Measurements from ENCODE around the gene ARHGEF17. TPM values are rescaled to one million over a fixed set of nuclear protein-coding genes. Genes with fewer than 3 reads are reported as not detected.

The ARHGEF17 gene
- total and polyA plus RNA-seq, 3 donors from 2014 or later: 29.4 to 58.5 (median 50.1) TPM

GRCh38 chr11:73314117-73314961, 6.3 kb downstream of the ARHGEF17 start:
- intact Hi-C loops (cut with DNase I; ENCODE audit: low total_unique reads): no loop called here

GRCh38 chr11:73315293-73316020, 7.4 kb downstream of the ARHGEF17 start:
- TF ChIP-seq, protein P1, sequence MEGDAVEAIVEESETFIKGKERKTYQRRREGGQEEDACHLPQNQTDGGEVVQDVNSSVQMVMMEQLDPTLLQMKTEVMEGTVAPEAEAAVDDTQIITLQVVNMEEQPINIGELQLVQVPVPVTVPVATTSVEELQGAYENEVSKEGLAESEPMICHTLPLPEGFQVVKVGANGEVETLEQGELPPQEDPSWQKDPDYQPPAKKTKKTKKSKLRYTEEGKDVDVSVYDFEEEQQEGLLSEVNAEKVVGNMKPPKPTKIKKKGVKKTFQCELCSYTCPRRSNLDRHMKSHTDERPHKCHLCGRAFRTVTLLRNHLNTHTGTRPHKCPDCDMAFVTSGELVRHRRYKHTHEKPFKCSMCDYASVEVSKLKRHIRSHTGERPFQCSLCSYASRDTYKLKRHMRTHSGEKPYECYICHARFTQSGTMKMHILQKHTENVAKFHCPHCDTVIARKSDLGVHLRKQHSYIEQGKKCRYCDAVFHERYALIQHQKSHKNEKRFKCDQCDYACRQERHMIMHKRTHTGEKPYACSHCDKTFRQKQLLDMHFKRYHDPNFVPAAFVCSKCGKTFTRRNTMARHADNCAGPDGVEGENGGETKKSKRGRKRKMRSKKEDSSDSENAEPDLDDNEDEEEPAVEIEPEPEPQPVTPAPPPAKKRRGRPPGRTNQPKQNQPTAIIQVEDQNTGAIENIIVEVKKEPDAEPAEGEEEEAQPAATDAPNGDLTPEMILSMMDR (IDR thresholded peaks at IDR 0.05): no peak
- no peak for TF ChIP-seq POLR2A (IDR thresholded peaks at IDR 0.05)
- peak overlapping the region; percentile 65 to 96 for H3K27ac ChIP-seq
- peaks cover 61% of the 10 kb centered on the region for H3K4me1 ChIP-seq
- H3K36me3 ChIP-seq (ENCODE audit: low read depth, missing control alignments): no peaks in the 10 kb centered on the region
- no peak overlapping the region for H3K4me3 ChIP-seq
- DNase-seq: no peak
- no peaks in the 10 kb centered on the region for H3K27me3 ChIP-seq
- intact Hi-C loops (cut with DNase I; ENCODE audit: low total_unique reads): no loop called here
- H3K9me3 ChIP-seq: no peaks in the 10 kb centered on the region
- WGBS, 2 donors: 48 to 50% methylated on average over 9 of the region's 9 CpGs

More at GRCh38 chr11:73314117-73314961, 6.3 kb downstream of the ARHGEF17 start:
- 30 to 57% methylated on average over 4 to 11 of the region's 11 CpGs for WGBS, 2 donors
- Histone ChIP-seq H3K4me3 (no peak overlapping the region), H3K9me3 (no peaks in the 10 kb centered on the region), H3K36me3 (ENCODE audit: low read depth, missing control alignments) (no peaks in the 10 kb centered on the region), H3K27ac (peak overlapping the region; percentile 65 to 96), H3K27me3 (no peaks in the 10 kb centered on the region), H3K4me1 (peaks cover 61% of the 10 kb centered on the region)
- no peak for DNase-seq
- no peak for TF ChIP-seq POLR2A (IDR thresholded peaks at IDR 0.05)
- TF ChIP-seq, protein P1 (IDR thresholded peaks at IDR 0.05): peak in 1 of 3 experiments; percentile 7

DNA sequence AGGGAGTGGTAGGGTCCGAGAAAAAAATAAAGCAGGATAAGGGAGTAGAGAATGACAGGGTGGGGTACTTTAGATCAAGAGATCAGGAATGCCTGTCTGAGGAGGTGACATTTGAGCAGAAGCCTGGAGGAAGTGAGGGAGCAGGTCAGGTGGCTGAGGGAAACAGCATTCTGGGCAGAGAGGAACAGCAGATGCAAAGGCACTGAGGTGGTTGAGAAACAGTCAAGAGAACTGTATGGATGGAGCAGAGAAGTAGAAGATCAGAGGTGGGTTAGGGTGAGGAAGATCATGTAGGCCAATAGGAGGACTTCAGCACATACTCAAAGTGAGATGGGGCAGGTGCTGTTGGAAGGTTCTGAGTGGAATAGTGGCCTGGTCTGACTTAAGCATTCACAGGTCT, 8.3 kb downstream of the ARHGEF17 start:
- H3K27me3 ChIP-seq: no peaks in the 10 kb centered on the region
- H3K36me3 ChIP-seq (ENCODE audit: low read depth, missing control alignments): no peaks in the 10 kb centered on the region
- H3K4me3 ChIP-seq: no peak overlapping the region
- no peak for DNase-seq
- H3K27ac ChIP-seq: peak overlapping the region in 1 of 2 donors; percentile 96
- WGBS, 2 donors: 50 to 65% methylated on average over 1 of the region's 1 CpG
- TF ChIP-seq POLR2A (IDR thresholded peaks at IDR 0.05): no peak
- TF ChIP-seq, protein P1 (IDR thresholded peaks at IDR 0.05): no peak
- no peaks in the 10 kb centered on the region for H3K9me3 ChIP-seq
- intact Hi-C loops (cut with DNase I; ENCODE audit: low total_unique reads): no loop called here
- peaks cover 63% of the 10 kb centered on the region for H3K4me1 ChIP-seq

DNA sequence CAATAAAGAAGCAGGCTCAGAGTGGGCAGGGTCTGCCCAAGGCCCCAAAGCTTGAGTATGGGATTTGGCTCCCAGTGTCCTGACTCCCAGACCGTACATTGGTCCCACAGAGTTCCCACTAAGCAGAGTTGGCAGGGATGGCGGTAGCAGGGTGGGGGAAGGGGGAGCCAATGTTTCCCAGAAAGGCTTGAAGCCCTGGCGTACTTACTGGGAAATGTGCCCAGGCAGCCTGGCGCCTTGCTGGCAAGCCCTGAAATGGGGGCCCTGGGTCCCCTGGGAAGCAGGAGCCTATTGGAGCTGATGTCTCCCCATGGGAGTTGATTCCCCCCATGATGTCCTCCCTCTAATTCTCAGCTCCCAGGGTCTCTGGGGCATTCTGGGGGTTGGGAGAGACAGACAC, 9.3 kb downstream of the ARHGEF17 start:
- Histone ChIP-seq H3K27me3 (no peaks in the 10 kb centered on the region), H3K4me3 (no peak overlapping the region), H3K27ac (peak overlapping the region; percentile 14 to 26), H3K36me3 (ENCODE audit: low read depth, missing control alignments) (no peaks in the 10 kb centered on the region), H3K4me1 (peaks cover 72% of the 10 kb centered on the region), H3K9me3 (no peaks in the 10 kb centered on the region)
- TF ChIP-seq POLR2A (IDR thresholded peaks at IDR 0.05): no peak
- TF ChIP-seq, protein P1 (IDR thresholded peaks at IDR 0.05): no peak
- DNase-seq: no peak
- intact Hi-C loops (cut with DNase I; ENCODE audit: low total_unique reads): no loop called here
- 39 to 80% methylated on average over 1 to 4 of the region's 4 CpGs for WGBS, 2 donors

All from testis (tissue), 3 donors.